H1 (cell line): ENCODE measurements around the gene ACKR2. TPM values are rescaled to one million over a fixed set of nuclear protein-coding genes. Genes with fewer than 3 reads are reported as not detected.

Source experiments
- CTCF ChIA-PET: fragments of 300-600 bp; sonication (Branson Sonifier 250); formaldehyde crosslinking; loops from one replicate; lab custom pipeline; 2021; ENCODE audit not compliant: partially characterized antibody; lab: Charles Lee
- POLR2A ChIA-PET: fragments of 300-600 bp; sonication (Branson Sonifier 250); formaldehyde crosslinking; loops from one replicate; lab custom pipeline; 2021; ENCODE audit warnings: inconsistent platforms; ENCODE audit not compliant: partially characterized antibody; lab: Charles Lee
- DNase-seq, 2 experiments: peaks; one replicate each; pipeline versions ENCODE4 v3.0.0 to v3.0.0-alpha.2; 2010 to 2022; ENCODE audit warnings: low spot score in 2 of 2, low read depth in 1 of 2, mixed read lengths in 1 of 2
- FAIRE-seq: peaks from 2 replicates; lab custom pipeline; 2011; peaks lifted over from hg19 to GRCh38; lab: Jason Lieb, UNC
- H2AFZ ChIP-seq: 2 replicates; pipeline ENCODE4 v1.8.1; 2012; ENCODE audit warnings: low read length, inconsistent platforms
- H2AK5ac ChIP-seq: 2 replicates; pipeline ENCODE4 v1.6.1; 2013; ENCODE audit warnings: low read depth, low read length
- H2BK120ac ChIP-seq: replicated peaks from 2 replicates; pipeline ENCODE3; 2013; ENCODE audit warnings: low read depth, low read length, inconsistent platforms
- H2BK12ac ChIP-seq: 2 replicates; pipeline ENCODE4 v1.6.1; 2013; ENCODE audit warnings: low read depth, low read length
- H2BK15ac ChIP-seq: 2 replicates; pipeline ENCODE4 v1.6.1; 2013; ENCODE audit warnings: low read length
- H2BK20ac ChIP-seq: 2 replicates; pipeline ENCODE4 v1.6.1; 2013; ENCODE audit warnings: low read length
- H2BK5ac ChIP-seq: 2 replicates; pipeline ENCODE4 v1.6.1; 2013; ENCODE audit warnings: low read depth, low read length
- H3K14ac ChIP-seq: 2 replicates; pipeline ENCODE4 v1.6.1; 2013; ENCODE audit warnings: inconsistent platforms; ENCODE audit not compliant: insufficient read length
- H3K18ac ChIP-seq: 2 replicates; pipeline ENCODE4 v1.6.1; 2013; ENCODE audit warnings: low read length; ENCODE audit errors: extremely low read depth
- H3K23ac ChIP-seq: 2 replicates; pipeline ENCODE4 v1.6.1; 2013; ENCODE audit warnings: inconsistent platforms; ENCODE audit not compliant: insufficient read length
- H3K23me2 ChIP-seq: 2 replicates; pipeline ENCODE4 v1.6.1; 2013; ENCODE audit warnings: low read depth, low read length
- H3K27ac ChIP-seq: 2 replicates; pipeline ENCODE4 v1.6.1; 2011; ENCODE audit warnings: low read depth, low read length, inconsistent platforms
- H3K27me3 ChIP-seq, 4 experiments: replicated peaks in 1 of 4; 1 replicate in 1 of 4; 2 replicates in 3 of 4; pipeline versions ENCODE4 v1.6.1 to v1.8.1; 2011 to 2013; ENCODE audit warnings: low read length in 3 of 4, mild to moderate bottlenecking in 3 of 4, inconsistent platforms in 2 of 4, mixed read lengths in 2 of 4, moderate library complexity in 1 of 4; ENCODE audit not compliant: control insufficient read depth in 3 of 4, insufficient read depth in 3 of 4; ENCODE audit errors: extremely low read depth in 1 of 4
- H3K36me3 ChIP-seq, 4 experiments: 2 replicates each; pipeline versions ENCODE4 v1.6.1 to v1.8.1; 2011 to 2013; ENCODE audit warnings: mild to moderate bottlenecking in 4 of 4, low read length in 3 of 4, moderate library complexity in 2 of 4, control low read depth in 1 of 4, inconsistent platforms in 1 of 4; ENCODE audit not compliant: insufficient read depth in 4 of 4, control insufficient read depth in 2 of 4
- H3K4ac ChIP-seq: replicated peaks from 2 replicates; pipeline ENCODE3; 2013; ENCODE audit warnings: low read length, low read depth, mixed read lengths, inconsistent platforms; ENCODE audit not compliant: insufficient read length
- H3K4me1 ChIP-seq, 4 experiments: replicated peaks in 1 of 4; 1 replicate in 1 of 4; 2 replicates in 3 of 4; pipeline versions ENCODE4 v1.6.1 to v1.8.1; 2011 to 2013; ENCODE audit warnings: low read length in 3 of 4, inconsistent platforms in 2 of 4, mixed read lengths in 1 of 4; ENCODE audit not compliant: insufficient read depth in 4 of 4, control insufficient read depth in 3 of 4
- H3K4me2 ChIP-seq, 2 experiments: 2 replicates each; pipeline versions ENCODE4 v1.6.1 to v1.8.1; 2011 to 2013; ENCODE audit warnings: low read depth in 2 of 2, low read length in 2 of 2, control low read depth in 1 of 2, inconsistent platforms in 1 of 2, mild to moderate bottlenecking in 1 of 2; ENCODE audit not compliant: insufficient read depth in 1 of 2
- H3K4me3 ChIP-seq, 4 experiments: fragments of 200-600, 300-600 bp in 1 of 4; sonication (generic), shearing (Covaris generic), sonication (Bioruptor Twin) in 1 of 4; 2 replicates each; pipeline versions ENCODE4 v1.5.1 to v1.8.1; 2011 to 2016; ENCODE audit warnings: low read length in 4 of 4, low read depth in 3 of 4, control low read depth in 2 of 4, inconsistent platforms in 2 of 4, mild to moderate bottlenecking in 2 of 4, mixed read lengths in 1 of 4, moderate library complexity in 1 of 4; ENCODE audit not compliant: insufficient read depth in 2 of 4; ENCODE audit errors: extremely low read depth in 1 of 4
- H3K56ac ChIP-seq: replicated peaks from 2 replicates; pipeline ENCODE3; 2013; ENCODE audit warnings: low read depth, mild to moderate bottlenecking, mixed read lengths, low read length, inconsistent platforms; ENCODE audit not compliant: insufficient read length
- H3K79me1 ChIP-seq: 2 replicates; pipeline ENCODE4 v1.6.1; 2013; ENCODE audit warnings: low read depth, low read length, control low read depth
- H3K79me2 ChIP-seq, 2 experiments: 2 replicates each; pipeline versions ENCODE4 v1.6.1 to v1.8.1; 2012 to 2013; ENCODE audit warnings: low read length in 2 of 2, mild to moderate bottlenecking in 2 of 2, inconsistent platforms in 1 of 2; ENCODE audit not compliant: insufficient read depth in 2 of 2, control insufficient read depth in 1 of 2
- H3K9ac ChIP-seq, 4 experiments: replicated peaks in 1 of 4; 1 replicate in 1 of 4; 2 replicates in 3 of 4; pipeline versions ENCODE4 v1.6.1 to v1.8.1; 2011 to 2013; ENCODE audit warnings: low read depth in 3 of 4, low read length in 3 of 4, control low read depth in 2 of 4, mild to moderate bottlenecking in 2 of 4, moderate library complexity in 2 of 4, inconsistent platforms in 1 of 4; ENCODE audit errors: extremely low read depth in 1 of 4
- H3K9me3 ChIP-seq, 2 experiments: 2 replicates each; pipeline versions ENCODE4 v1.6.1 to v1.8.1; 2012 to 2013; ENCODE audit warnings: mild to moderate bottlenecking in 2 of 2, moderate library complexity in 2 of 2, control low read depth in 1 of 2, inconsistent platforms in 1 of 2, low read depth in 1 of 2, low read length in 1 of 2, mixed read lengths in 1 of 2; ENCODE audit not compliant: insufficient read depth in 2 of 2
- H4K20me1 ChIP-seq, 2 experiments: replicated peaks in 1 of 2; 2 replicates each; pipeline versions ENCODE3 to v1.8.1; 2011 to 2013; ENCODE audit warnings: inconsistent platforms in 2 of 2, low read length in 2 of 2, mild to moderate bottlenecking in 1 of 2; ENCODE audit not compliant: insufficient read depth in 2 of 2, control insufficient read depth in 1 of 2
- H4K5ac ChIP-seq: 2 replicates; pipeline ENCODE4 v1.6.1; 2013; ENCODE audit warnings: low read length, low read depth, mixed read lengths, inconsistent platforms; ENCODE audit not compliant: insufficient read length
- H4K8ac ChIP-seq: 2 replicates; pipeline ENCODE4 v1.8.0; 2013; ENCODE audit warnings: mild to moderate bottlenecking, moderate library complexity, low read length, inconsistent platforms; ENCODE audit not compliant: insufficient read depth; ENCODE audit errors: extremely low read depth
- H4K91ac ChIP-seq: replicated peaks from 2 replicates; pipeline ENCODE3; 2013; ENCODE audit warnings: low read length, mixed read lengths, inconsistent platforms; ENCODE audit not compliant: insufficient read length
- HDAC2 ChIP-seq, 2 experiments: fragments of 300-600 bp in 1 of 2; sonication (generic) in 1 of 2; IDR thresholded peaks; 2 replicates each; pipeline ENCODE4 v1.6.1; 2011 to 2012; ENCODE audit warnings: low read depth in 2 of 2, low read length in 2 of 2, mild to moderate bottlenecking in 2 of 2, moderate library complexity in 2 of 2, borderline replicate concordance in 1 of 2, inconsistent platforms in 1 of 2
- POLR2A ChIP-seq, 2 experiments: IDR thresholded peaks; 1 replicate in 1 of 2; 2 replicates in 1 of 2; pipeline ENCODE4 v1.6.1; 2011; ENCODE audit warnings: low read depth in 2 of 2, low read length in 2 of 2, mild to moderate bottlenecking in 2 of 2; ENCODE audit errors: control extremely low read depth in 1 of 2
- SP2 ChIP-seq: IDR thresholded peaks from 2 replicates; pipeline ENCODE4 v1.6.1; 2012; ENCODE audit warnings: mild to moderate bottlenecking, low read length, inconsistent platforms
- YY1 ChIP-seq: IDR thresholded peaks from 2 replicates; pipeline ENCODE4 v1.6.1; 2011; ENCODE audit warnings: low read depth, mild to moderate bottlenecking, low read length
- WGBS, 2 experiments: shearing (Covaris generic) in 1 of 2; methylation state at CpG; one replicate each; pipeline versions ENCODE4 v1.1.6 to v1.1.7; 2013 to 2015; ENCODE audit warnings: low lambda C conversion rate in 2 of 2, mixed read lengths in 2 of 2, inconsistent platforms in 1 of 2, low coverage in 1 of 2, missing lambda C conversion rate in 1 of 2; ENCODE audit not compliant: insufficient replicate concordance in 2 of 2, insufficient coverage in 1 of 2, insufficient read length in 1 of 2; ENCODE audit errors: extremely low coverage in 1 of 2, missing lambda C conversion rate in 1 of 2; 5-methylcytosine and 5-hydroxymethylcytosine counted together
- polyA plus RNA-seq, 7 experiments: library from polyadenylated mRNA; depleted of rRNA in 3 of 7; stranded (reverse) in 5 of 7; unstranded in 2 of 7; fragments of >200 nt in 5 of 7; fragments of 200-250 nt in 2 of 7; gene quantifications; 1 replicate in 5 of 7; 2 replicates in 1 of 7; 4 replicates in 1 of 7; pipeline versions ENCODE4 v1.2.1 to v1.2.3, GENCODE V29; 2011 to 2013; ENCODE audit warnings: missing spikeins in 2 of 7, mixed read lengths in 2 of 7
- total RNA-seq: library from RNA; stranded (reverse); fragmentation: NEBNext Ultra II Directional; extraction: Animal tissue kit (Norgen Biotek cat#: 25700); gene quantifications from 2 replicates; pipeline ENCODE4 v1.2.1, GENCODE V29; 2021

The ACKR2 gene
- total and polyA plus RNA-seq, 2 of the 8 experiments (the other 6 are each of a cell fraction or from before 2014, with no cell fraction given) = 0.09 to 0.12 TPM

DNA sequence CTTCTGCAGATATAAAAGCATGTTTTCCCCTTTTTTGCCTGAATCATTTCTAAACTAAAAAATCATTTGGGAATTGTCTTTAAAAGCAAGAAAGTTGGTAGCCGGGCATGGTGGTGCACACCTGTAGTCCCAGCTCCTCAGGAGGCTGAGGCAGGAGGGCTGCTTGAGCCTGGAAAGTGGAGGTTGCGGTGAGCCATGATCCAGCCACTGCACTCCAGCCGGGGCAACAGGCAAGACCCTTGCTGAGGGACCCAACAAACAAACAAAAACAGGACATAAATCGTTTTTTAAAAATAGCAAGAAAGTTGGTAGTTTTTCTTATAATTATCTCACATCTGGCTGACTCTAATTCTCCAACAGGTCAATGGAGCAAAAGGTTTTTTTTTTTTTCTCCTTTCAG lies 7.5 kb upstream of the ACKR2 start:
- H2BK15ac ChIP-seq = no peak overlapping the region
- no peak overlapping the region for H3K4ac ChIP-seq
- H3K18ac ChIP-seq = no peak overlapping the region
- peaks cover 0 to 8% (median 3%) of the 10 kb centered on the region in 4 experiments; a peak in 4 of 7 replicates for H3K4me1 ChIP-seq
- POLR2A ChIA-PET = no interaction called here
- H3K27me3 ChIP-seq = peaks cover 0 to 9% (median 5%) of the 10 kb centered on the region in 4 experiments; a peak in 3 of 7 replicates
- no peaks in the 10 kb centered on the region for H3K9me3 ChIP-seq
- peaks cover 0 to 44% of the 10 kb centered on the region in 2 experiments; a peak in 3 of 4 replicates for H3K79me2 ChIP-seq
- peaks cover 10% of the 10 kb centered on the region; the same call in 1 of the 2 replicates for H3K23me2 ChIP-seq
- CTCF ChIA-PET = interaction anchor here (0.6 kb wide), 1 partner anchor 65 kb away, joined by 3 read pairs; no protein-coding TSS in a partner anchor
- H3K9ac ChIP-seq = no peak overlapping the region
- H4K5ac ChIP-seq = no peak overlapping the region
- H3K56ac ChIP-seq = no peak overlapping the region
- H3K79me1 ChIP-seq = no peaks in the 10 kb centered on the region; the same call in 1 of the 2 replicates
- no peak overlapping the region for H3K4me2 ChIP-seq
- no peak overlapping the region for H3K23ac ChIP-seq
- no peaks in the 10 kb centered on the region; a peak in 1 of 8 replicates for H3K36me3 ChIP-seq
- WGBS, 2 experiments = 91% methylated on average over 4 of the region's 4 CpGs; no CpG with 5 or more reads in 1 of the 2 experiments
- H2AK5ac ChIP-seq = no peak overlapping the region
- no peak overlapping the region for H2BK20ac ChIP-seq
- H2BK120ac ChIP-seq = no peak overlapping the region
- H3K4me3 ChIP-seq = no peak overlapping the region
- H2AFZ ChIP-seq = no peak overlapping the region
- no peak for DNase-seq
- TF ChIP-seq SP2 = no peak
- no peak for TF ChIP-seq HDAC2 (IDR thresholded peaks at IDR 0.05; ENCODE audit: borderline replicate concordance in 1 of 2, low read depth in 2 of 2, low read length in 2 of 2)
- TF ChIP-seq YY1 = no peak
- no peak for TF ChIP-seq POLR2A (IDR thresholded peaks at IDR 0.05; ENCODE audit: control extremely low read depth in 1 of 2, low read depth in 2 of 2, low read length in 2 of 2)
- H4K91ac ChIP-seq = no peak overlapping the region
- no peak overlapping the region for H2BK12ac ChIP-seq
- no peak overlapping the region for H3K14ac ChIP-seq
- no peak for FAIRE-seq
- no peak overlapping the region for H2BK5ac ChIP-seq
- H3K27ac ChIP-seq = no peak overlapping the region
- H4K8ac ChIP-seq = no peak overlapping the region
- H4K20me1 ChIP-seq = no peaks in the 10 kb centered on the region
